Choroid plexus epithelial cell (primary cell): ENCODE results near the gene FILIP1L.
A peak's percentile ranks its signal among the peaks of the same experiment; 100 is the strongest.

Experiments
- DNase-seq: peaks from one replicate; pipeline ENCODE4 v3.0.0-alpha.2; 2010; ENCODE audit warnings: low read depth
- H3K4me3 ChIP-seq: 2 replicates; pipeline ENCODE4 v1.5.1; 2011; ENCODE audit warnings: low read depth, mild to moderate bottlenecking, control low read depth, low read length, moderate library complexity
- CTCF ChIP-seq: conservative IDR thresholded peaks from 2 replicates; pipeline ENCODE4 v1.5.1; 2011; ENCODE audit warnings: low read depth, mild to moderate bottlenecking, control low read depth, inconsistent platforms, low read length, moderate library complexity

The FILIP1L gene

GRCh38 chr3:99868311-99868646, 246.0 kb downstream of the FILIP1L start:
- TF ChIP-seq CTCF: no peak
- H3K4me3 ChIP-seq: no peak overlapping the region
- peak; percentile 72 for DNase-seq

GRCh38 chr3:99867594-99868310, 246.5 kb downstream of the FILIP1L start:
- no peak for TF ChIP-seq CTCF
- DNase-seq: no peak
- no peak overlapping the region for H3K4me3 ChIP-seq

- DNase-seq: peak; percentile 90
- no peak for TF ChIP-seq CTCF
- H3K4me3 ChIP-seq: no peak overlapping the region
Measured at GRCh38 chr3:99866261-99866761, 248.0 kb downstream of the FILIP1L start.

GRCh38 chr3:99865321-99865720, 249.0 kb downstream of the FILIP1L start:
- peak; percentile 82 for DNase-seq
- TF ChIP-seq CTCF: no peak
- no peak overlapping the region for H3K4me3 ChIP-seq

- no peak for DNase-seq
- TF ChIP-seq CTCF: no peak
- no peak overlapping the region for H3K4me3 ChIP-seq
Measured at GRCh38 chr3:99864289-99864688, 250.0 kb downstream of the FILIP1L start.

- no peak for DNase-seq
- H3K4me3 ChIP-seq: no peak overlapping the region
- TF ChIP-seq CTCF: no peak
Measured at GRCh38 chr3:99863588-99863987, 250.7 kb downstream of the FILIP1L start.

GRCh38 chr3:99863002-99863401, 251.3 kb downstream of the FILIP1L start:
- no peak overlapping the region for H3K4me3 ChIP-seq
- no peak for TF ChIP-seq CTCF
- DNase-seq: no peak
